ENCODE data around the gene GGA1.
A peak's percentile ranks its signal among the peaks of the same experiment; 100 is the strongest.
"Not testable (repeated sequence)": the region's sequence is repeated elsewhere in the genome, so short reads cannot be mapped to it uniquely, and the experiment has no call there.

GGA1 gene

GRCh38 chr22:37656583-37656982 lies 47.9 kb downstream of the GGA1 start:
- DNase-seq, result not testable (repeated sequence)

DNA sequence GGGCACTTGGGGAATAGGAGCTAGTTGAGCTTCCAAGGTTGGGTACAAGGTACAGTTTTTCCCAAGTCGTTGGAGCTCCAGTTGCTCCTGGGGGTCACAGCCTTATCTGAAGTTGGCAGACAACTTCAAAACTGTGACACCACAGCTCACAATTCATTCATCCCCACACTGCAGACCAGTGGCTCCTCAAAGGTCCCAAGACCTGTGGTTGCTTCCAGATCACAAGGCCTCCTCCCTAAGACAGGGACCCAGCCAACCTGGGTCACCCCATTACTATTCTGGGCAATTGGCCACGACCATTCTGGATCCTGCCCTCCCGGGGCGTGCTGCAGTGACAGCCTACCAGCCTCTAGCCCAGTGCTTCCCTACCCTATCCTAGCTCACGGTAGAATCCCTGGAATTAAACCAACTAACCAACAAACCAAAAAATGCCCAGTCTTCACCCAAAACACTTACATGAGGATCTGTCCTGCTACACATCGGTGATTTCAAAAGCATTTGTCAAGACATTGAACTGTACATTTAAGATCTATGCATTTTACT lies 49.0 kb downstream of the GGA1 start:
- DNase-seq, result no peak

DNA sequence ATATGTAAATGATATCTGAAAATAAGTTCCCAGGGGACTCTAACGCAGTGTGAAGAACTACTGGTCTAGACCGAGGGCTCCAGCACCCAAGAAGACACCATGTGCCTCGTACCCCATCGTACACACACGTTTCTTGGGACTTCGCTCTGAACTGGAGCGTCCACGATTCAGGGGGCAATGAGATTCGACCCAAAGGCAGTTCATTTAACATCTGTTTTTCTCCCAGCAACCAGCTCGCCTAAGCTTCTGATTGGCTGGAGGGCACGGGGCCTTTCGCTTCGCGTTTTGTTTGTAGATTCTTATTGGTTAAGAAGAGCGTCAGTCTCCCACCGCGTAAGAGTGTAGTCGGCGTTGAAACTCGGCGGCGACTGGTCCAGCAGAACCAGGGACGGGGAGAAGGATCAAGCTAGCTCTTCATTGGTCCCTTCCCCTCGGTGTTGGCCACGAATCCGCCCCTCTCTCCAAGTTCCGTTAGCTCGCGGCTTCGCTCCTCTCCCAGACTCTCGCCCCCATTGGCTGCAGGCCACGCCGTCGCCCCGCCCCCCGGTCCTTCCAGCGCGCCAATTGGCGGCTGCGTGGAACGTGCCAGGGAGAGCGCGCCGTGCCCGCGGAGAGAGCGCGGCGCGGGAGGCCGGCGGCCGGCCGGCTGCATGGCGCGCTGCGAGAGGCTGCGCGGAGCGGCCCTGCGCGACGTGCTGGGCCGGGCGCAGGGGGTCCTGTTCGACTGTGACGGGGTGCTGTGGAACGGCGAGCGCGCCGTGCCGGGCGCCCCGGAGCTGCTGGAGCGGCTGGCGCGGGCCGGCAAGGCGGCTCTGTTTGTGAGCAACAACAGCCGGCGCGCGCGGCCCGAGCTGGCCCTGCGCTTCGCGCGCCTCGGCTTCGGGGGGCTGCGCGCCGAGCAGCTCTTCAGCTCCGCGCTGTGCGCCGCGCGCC lies 49.8 kb downstream of the GGA1 start, which contains the start of gene PDXP:
Gene PDXP (plus strand): TSS at position 591 of the 933 bp plus-strand sequence. CDS start 60 bp downstream, at position 651.
- peak; percentile 100 for DNase-seq

DNA sequence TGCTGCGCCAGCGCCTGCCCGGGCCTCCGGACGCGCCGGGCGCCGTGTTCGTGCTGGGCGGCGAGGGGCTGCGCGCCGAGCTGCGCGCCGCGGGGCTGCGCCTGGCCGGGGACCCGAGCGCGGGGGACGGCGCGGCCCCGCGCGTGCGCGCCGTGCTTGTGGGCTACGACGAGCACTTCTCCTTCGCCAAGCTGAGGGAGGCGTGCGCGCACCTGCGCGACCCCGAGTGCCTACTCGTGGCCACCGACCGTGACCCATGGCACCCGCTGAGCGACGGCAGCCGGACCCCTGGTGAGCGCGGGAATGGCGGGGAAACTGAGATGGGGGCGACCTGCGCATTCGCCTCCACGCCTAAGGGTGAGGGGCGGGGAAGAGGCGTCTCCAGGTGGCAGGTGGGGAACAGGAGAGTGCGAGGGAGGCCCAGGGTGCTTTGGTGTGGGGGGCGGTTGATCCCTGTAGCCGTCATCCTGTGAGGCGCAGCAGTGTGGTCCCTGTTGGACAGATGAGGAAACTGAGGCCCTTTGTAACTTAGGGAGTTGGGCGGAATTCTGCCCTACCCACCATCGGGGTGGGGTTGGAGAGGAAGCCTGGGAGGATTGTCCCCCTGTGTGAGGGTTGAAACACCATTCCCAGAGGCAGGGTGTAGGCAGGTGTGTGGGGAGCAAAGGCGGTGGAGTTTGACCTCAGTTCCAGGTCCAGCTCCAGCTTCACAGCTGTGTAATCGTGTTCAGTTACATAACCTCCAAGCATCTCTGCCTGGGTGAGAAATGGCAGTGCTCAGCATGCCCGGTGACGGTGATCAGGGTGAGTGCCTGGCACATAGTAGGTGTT lies 50.6 kb downstream of the GGA1 start:
- no peak for DNase-seq

DNA sequence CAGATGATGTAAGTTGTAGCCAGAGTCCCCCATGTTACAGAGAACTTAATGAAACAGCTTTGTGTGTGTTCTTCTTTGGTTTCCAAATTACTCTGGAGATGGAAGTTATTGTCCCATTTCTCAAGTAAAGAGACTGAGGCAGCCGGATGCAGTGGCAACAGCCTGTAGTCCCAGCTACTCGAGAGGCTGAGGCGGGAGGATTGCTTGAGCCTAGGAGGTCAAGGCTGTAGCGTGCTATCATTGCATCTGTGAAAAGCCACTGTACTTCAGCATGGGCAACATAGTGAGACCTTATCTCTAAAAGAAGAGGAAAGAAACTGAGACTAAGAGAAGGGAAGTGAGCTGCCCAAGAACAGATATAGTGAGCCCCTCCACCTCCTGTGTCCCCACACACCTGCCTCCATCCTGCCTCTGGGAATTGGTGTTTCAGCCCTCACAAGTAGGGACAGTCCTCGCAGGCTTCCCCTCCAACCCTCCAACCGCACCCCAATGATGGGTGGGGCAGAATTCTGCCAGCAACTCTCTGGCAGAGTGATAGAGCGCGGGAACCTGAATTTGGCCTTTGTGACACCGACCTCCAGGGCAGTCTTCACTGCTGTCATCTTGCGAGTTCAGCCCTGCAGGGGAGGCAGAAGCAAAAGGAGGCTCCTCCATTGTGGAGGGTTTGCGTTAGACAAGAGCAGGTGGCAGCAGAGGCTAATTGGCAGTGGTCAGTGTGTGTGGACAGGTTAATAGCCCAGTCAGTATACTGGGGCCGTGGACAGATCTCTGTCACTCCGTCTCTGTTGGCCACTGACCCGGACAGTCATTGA lies 51.5 kb downstream of the GGA1 start:
- no peak for DNase-seq

DNA sequence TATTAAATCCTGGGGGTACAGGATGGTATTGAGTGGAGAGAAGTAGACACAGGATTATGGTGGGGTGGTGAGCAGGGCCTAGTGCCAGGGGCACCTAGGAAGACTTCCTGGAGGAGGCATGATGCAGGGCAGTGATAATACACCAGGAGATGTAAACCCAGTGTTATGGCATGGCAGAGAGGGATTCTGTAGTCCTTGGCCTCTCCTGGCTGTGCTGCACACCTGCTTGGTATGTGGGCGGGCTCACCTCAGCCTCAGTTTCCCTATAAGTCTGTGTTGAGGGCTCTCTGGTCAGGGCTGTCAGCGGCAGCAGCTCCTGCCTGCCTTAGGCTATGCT lies 52.0 kb downstream of the GGA1 start:
- no peak for DNase-seq

DNA sequence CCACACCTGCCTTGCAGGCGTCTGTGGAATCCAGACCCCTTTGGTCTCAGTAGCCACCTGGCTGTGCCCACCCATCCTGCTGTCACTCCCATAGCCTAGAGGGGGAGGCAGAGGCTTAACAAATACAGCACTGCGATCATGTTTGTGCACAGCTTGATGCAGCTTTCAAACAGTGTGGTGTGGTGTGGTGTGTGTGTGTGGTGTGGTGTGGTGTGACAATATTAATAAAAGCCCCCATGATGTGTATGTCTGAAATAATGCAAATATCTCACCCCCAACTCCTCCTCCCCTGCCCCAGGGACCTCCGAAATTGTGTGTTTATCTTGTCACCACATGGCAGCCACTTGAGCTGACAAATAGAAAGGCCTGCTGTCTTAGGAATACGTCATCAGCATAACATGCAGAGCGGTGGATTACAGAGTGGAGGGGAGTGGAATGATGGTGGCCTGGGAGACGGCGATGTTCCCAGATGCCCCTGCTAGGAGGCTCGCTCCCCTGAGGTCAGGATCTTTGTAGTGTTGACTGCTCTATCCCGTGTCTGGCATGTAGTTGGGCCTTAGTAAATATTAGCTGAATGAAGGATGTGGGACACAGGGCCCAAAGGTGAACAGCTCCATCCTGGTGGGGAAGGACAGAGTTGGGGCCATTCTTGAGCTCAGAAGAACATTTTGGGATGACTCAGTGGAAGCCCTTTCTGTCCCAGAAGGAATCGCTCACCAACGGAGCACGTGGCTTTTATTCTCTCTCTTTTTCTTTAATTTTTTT lies 52.7 kb downstream of the GGA1 start:
- DNase-seq, result peak; percentile 63

GRCh38 chr22:37662039-37662438 lies 53.4 kb downstream of the GGA1 start:
- no peak for DNase-seq

- DNase-seq, result no peak
Measured at GRCh38 chr22:37663521-37664140, 55.0 kb downstream of the GGA1 start.

DNA sequence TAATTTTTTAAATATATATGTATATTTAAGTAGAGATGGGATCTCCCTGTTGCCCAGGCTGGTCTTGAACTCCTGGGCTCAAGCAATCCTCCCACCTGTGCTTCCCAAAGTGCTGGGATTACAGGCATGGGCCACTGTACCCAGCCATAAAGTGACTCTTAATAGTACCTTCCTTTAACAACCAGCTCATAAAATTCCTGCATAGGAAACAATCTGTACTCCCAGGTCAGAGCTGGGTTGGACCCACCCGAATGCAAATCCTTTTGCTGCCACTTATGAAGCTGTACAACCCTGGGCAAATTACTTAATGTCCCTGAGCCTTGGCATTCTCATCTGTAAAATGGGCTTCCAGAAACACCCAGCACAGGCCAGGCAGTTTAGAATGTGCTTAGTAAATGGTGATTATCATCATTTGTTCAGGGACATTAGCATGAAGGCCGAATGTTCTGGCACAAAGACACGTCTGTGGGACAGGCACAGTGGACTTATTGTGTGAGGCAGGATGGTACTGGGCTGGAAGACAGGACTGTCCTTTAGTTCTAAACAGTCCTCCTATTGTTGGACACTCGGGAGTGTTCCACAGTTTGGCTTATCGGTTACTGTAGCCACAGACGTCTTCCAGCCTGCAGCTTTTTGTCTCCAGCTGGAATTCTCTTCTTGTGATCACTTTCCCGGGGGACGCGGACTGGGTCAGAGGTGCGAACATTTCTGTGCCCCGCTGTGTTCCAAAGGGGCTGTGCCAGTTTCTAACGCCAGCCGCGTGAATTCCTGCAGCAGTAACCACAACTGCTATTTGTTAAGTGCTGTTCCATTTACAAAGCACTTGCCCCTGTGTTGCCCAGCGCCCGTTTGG lies 55.8 kb downstream of the GGA1 start:
- DNase-seq, result no peak

GRCh38 chr22:37665487-37665886 lies 56.9 kb downstream of the GGA1 start:
- no peak for DNase-seq

DNA sequence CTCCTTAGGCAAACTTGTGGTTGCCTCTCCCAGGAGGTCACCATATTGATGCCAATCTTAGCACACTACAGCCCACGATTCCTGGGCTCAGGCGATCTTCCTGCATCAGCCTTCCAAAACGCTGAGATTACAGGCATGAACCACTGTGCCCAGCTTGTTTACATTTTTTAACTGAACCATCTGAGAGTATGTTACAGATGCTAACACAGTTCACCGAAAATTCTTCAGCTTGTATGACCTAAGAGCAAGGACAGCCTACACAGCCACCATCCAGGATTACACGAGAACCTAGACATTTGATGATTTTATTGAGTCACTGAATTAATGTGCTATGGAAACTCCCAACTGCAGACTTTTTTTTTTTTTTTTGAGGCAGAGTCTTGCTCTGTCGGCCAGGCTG lies 61.0 kb downstream of the GGA1 start:
- DNase-seq, result no peak

GRCh38 chr22:37672206-37672919 lies 63.7 kb downstream of the GGA1 start:
- no peak for DNase-seq

DNA sequence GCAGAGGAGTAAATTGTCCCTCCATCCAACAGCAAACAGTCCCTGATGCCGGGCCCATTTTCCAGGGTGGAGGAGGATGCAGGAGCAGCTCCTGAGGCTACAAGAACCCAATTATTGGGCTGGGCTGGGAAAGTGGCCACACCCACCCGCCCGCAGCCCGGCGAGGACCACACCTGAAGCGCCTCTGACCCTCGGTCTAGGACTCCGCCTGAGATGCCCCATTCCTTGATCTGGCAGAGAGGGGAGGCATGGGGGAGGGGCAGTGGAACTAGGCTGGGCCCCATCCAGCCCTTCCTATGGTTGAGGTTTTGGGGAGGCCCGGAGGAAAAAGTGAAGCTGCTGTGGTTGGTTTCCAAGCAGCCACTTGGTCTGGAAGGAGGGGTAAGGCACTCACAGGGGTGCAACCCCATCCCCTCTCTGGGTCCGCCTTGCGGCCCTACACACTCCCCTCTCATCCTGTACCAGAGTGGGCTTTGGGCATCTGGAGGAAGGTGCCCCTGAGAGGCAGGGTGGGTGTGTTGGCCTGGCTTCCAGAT lies 64.4 kb downstream of the GGA1 start:
- DNase-seq, result no peak

- DNase-seq, result no peak
Measured at GRCh38 chr22:37674248-37674647, 65.6 kb downstream of the GGA1 start.

DNA sequence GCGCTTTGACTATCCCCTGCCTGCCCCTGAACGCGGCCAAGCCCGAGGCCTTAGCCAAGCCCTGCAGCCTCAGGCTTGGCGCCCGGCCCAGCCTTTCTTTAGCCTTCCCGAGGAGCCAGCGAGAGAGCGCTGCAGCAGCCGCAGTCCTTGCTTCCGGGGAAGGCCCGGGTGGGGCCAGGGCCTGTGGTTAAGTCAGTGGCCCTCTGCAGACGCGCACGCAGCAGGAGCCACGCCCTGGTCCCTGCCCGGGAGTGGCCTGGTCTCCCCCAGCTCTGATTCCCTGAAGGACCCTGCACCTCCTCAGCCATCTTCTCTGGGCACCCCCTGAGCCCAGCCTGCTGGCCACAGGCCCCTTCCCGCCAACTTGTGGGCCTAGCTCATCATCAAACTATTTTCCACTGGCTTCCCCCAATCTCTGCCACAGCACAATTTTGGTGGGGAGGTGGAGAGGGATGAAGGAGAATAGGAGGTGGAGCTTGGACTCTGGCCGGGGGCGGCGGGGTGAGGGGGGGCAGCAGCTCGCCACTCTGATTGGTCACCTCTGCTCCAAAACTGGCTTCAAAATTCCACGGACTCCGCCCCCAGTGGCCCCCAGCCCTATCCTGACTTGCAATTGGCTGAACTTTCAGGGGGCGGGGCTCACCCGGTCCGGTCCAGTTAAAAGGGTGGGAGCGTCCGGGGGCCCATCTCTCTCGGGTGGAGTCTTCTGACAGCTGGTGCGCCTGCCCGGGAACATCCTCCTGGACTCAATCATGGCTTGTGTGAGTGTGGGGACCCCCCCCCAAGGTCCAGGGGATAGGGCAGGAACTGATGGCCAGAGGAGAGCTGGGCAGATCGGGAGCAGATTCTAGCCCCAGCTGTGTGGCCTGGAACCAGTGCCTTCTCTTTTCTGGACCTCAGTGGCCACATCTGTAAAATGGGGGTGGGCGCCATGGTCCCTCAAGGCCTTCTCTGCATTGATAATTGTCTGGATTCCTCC lies 66.6 kb downstream of the GGA1 start, which contains the start of gene LGALS1:
Gene LGALS1 (plus strand): TSS at position 686 of the 979 bp plus-strand sequence. CDS start 67 bp downstream, at position 753.
- peak; percentile 99 for DNase-seq

- DNase-seq, result peak; percentile 70
Measured at GRCh38 chr22:37675930-37676735, 67.5 kb downstream of the GGA1 start.

Measured in right forelimb (tissue), 1 donor.